Measurements from ENCODE around the gene KIAA0232.
A peak's percentile ranks its signal among the peaks of the same experiment; 100 is the strongest.

DNA sequence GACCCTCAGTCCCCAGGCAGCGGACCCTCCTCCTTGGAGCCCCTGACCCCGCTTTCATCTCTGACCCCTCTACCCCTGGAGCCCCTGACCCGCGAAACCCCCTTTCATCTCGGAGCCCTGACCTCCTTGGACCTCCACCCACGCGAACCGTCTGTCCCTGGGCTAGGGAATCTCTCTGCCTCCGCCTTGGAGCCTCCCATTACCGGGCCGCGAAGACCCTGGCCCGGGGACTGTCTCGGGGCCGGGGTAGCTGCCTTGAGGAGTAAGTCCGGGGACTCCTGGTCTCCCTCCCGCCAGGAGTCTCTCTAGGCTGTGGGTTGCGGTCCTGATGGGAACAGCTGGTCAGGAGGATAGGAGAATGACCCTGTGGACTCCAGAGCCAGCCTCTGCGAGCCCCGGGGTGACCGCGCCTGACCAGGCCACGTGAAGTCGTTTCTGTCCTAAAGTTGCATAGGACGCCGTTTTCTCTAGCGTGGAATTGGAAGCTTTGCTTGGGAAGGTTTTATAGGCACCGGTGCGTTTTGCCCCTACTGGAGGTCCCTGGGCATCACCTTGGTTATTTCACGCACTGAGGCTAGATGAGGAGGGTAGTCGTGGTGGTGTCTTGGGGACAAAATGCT lies 127.9 kb downstream of the KIAA0232 start:
- TF ChIP-seq, protein P1, sequence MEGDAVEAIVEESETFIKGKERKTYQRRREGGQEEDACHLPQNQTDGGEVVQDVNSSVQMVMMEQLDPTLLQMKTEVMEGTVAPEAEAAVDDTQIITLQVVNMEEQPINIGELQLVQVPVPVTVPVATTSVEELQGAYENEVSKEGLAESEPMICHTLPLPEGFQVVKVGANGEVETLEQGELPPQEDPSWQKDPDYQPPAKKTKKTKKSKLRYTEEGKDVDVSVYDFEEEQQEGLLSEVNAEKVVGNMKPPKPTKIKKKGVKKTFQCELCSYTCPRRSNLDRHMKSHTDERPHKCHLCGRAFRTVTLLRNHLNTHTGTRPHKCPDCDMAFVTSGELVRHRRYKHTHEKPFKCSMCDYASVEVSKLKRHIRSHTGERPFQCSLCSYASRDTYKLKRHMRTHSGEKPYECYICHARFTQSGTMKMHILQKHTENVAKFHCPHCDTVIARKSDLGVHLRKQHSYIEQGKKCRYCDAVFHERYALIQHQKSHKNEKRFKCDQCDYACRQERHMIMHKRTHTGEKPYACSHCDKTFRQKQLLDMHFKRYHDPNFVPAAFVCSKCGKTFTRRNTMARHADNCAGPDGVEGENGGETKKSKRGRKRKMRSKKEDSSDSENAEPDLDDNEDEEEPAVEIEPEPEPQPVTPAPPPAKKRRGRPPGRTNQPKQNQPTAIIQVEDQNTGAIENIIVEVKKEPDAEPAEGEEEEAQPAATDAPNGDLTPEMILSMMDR (IDR thresholded peaks at IDR 0.05 in 2 of 3, conservative IDR thresholded peaks at IDR 0.05 in 1 of 3; ENCODE audit: insufficient read depth in 2 of 3, low read depth in 1 of 3, low read length in 3 of 3): 0 out of 6 replicates have a peak, but pooled peaks of 1 of the 3 experiments have one; percentile 30
- TF ChIP-seq BACH1 (tag; IDR thresholded peaks at IDR 0.05): no peak
- no peak for TF ChIP-seq NFXL1 (CRISPR knock-in tag; IDR thresholded peaks at IDR 0.05)
- TF ChIP-seq, protein P2, sequence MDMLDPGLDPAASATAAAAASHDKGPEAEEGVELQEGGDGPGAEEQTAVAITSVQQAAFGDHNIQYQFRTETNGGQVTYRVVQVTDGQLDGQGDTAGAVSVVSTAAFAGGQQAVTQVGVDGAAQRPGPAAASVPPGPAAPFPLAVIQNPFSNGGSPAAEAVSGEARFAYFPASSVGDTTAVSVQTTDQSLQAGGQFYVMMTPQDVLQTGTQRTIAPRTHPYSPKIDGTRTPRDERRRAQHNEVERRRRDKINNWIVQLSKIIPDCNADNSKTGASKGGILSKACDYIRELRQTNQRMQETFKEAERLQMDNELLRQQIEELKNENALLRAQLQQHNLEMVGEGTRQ (CRISPR knock-in tag; IDR thresholded peaks at IDR 0.05): 0 out of 2 replicates have a peak, but pooled peaks have one; percentile 11
- no peak for TF ChIP-seq ZNF143 (CRISPR knock-in tag; IDR thresholded peaks at IDR 0.05)
- TF ChIP-seq SIRT6 (IDR thresholded peaks at IDR 0.05; ENCODE audit: low read depth, low read length): no peak
- TF ChIP-seq ZFX (CRISPR knock-in tag; IDR thresholded peaks at IDR 0.05): peak; percentile 33
- no peak for TF ChIP-seq HNRNPUL1 (IDR thresholded peaks at IDR 0.05; ENCODE audit: low read length)
- peak; percentile 5 for TF ChIP-seq TBP (optimal IDR thresholded peaks at IDR 0.05; ENCODE audit: low read depth, low read length)

All from K562 (cell line).